IMR-90 (cell line): ENCODE results near the gene KCTD20. TPM values are rescaled to one million over a fixed set of nuclear protein-coding genes. Genes with fewer than 3 reads are reported as not detected.

Experiments used
- ATAC-seq: fragments of 200-7000 bp; cut with Tn5 transposase; 2 replicates; pipeline ENCODE4 v1.9.1; 2020; ENCODE audit warnings: low read depth, mild to moderate bottlenecking, moderate library complexity
- BruUV-seq: library from RNA; stranded (reverse); fragments of 400-500 nt; replicated peaks from 2 replicates; lab custom pipeline; 2021; lab: Mats Ljungman, UMichigan
- CTCF ChIA-PET: fragments of 300-600 bp; formaldehyde crosslinking; extraction: SDS; loops from one replicate; lab custom pipeline; 2021; ENCODE audit warnings: antibody characterized with exemption; lab: Yijun Ruan, JAX
- POLR2A ChIA-PET: fragments of 300-600 bp; sonication (Branson Sonifier 250); formaldehyde crosslinking; loops from one replicate; lab custom pipeline; 2022; ENCODE audit warnings: antibody characterized with exemption; ENCODE audit not compliant: unreplicated experiment; lab: Charles Lee
- DNase-seq: peaks from one replicate; pipeline ENCODE4 v3.0.0; 2013
- H2AFZ ChIP-seq: replicated peaks from 2 replicates; pipeline ENCODE3; 2013; ENCODE audit warnings: low read length, mild to moderate bottlenecking; ENCODE audit not compliant: poor library complexity
- H2AK5ac ChIP-seq: 2 replicates; pipeline ENCODE4 v1.6.1; 2013; ENCODE audit warnings: low read depth, low read length, inconsistent platforms
- H2AK9ac ChIP-seq: replicated peaks from 2 replicates; pipeline ENCODE3; 2013; ENCODE audit warnings: mild to moderate bottlenecking, low read depth, low read length, moderate library complexity; ENCODE audit not compliant: poor library complexity
- H2BK120ac ChIP-seq: 2 replicates; pipeline ENCODE4 v1.6.1; 2013; ENCODE audit warnings: low read depth, low read length, inconsistent platforms
- H2BK15ac ChIP-seq: 3 replicates; pipeline ENCODE4 v1.6.1; 2013; ENCODE audit warnings: low read depth, low read length, inconsistent platforms
- H2BK20ac ChIP-seq: 2 replicates; pipeline ENCODE4 v1.6.1; 2013; ENCODE audit warnings: low read depth, mild to moderate bottlenecking, inconsistent platforms, low read length, moderate library complexity
- H2BK5ac ChIP-seq: 2 replicates; pipeline ENCODE4 v1.6.1; 2013; ENCODE audit warnings: mild to moderate bottlenecking, low read depth, low read length, inconsistent platforms; ENCODE audit not compliant: poor library complexity, severe bottlenecking
- H3K14ac ChIP-seq: replicated peaks from 2 replicates; pipeline ENCODE4 v1.6.1; 2013; ENCODE audit warnings: low read depth, low read length, inconsistent platforms
- H3K18ac ChIP-seq: 2 replicates; pipeline ENCODE4 v1.6.1; 2013; ENCODE audit warnings: low read depth, low read length, control low read depth
- H3K23ac ChIP-seq: 2 replicates; pipeline ENCODE4 v1.6.1; 2013; ENCODE audit warnings: low read depth, low read length, inconsistent platforms
- H3K27ac ChIP-seq: 2 replicates; pipeline ENCODE4 v1.5.1; 2013; ENCODE audit warnings: mild to moderate bottlenecking, control low read depth, low read length; ENCODE audit not compliant: insufficient read depth
- H3K27me3 ChIP-seq: 2 replicates; pipeline ENCODE4 v1.6.1; 2013; ENCODE audit warnings: low read length; ENCODE audit not compliant: control insufficient read depth, insufficient read depth
- H3K36me3 ChIP-seq: 2 replicates; pipeline ENCODE4 v1.6.1; 2013; ENCODE audit warnings: low read length, mixed read lengths; ENCODE audit not compliant: control insufficient read depth, insufficient read depth
- H3K4ac ChIP-seq: 2 replicates; pipeline ENCODE4 v1.6.1; 2013; ENCODE audit warnings: low read depth, low read length, inconsistent platforms
- H3K4me1 ChIP-seq: 2 replicates; pipeline ENCODE4 v1.6.1; 2013; ENCODE audit warnings: low read length, mixed read lengths; ENCODE audit not compliant: control insufficient read depth, insufficient read depth
- H3K4me2 ChIP-seq: 2 replicates; pipeline ENCODE4 v1.6.1; 2013; ENCODE audit warnings: low read depth, mild to moderate bottlenecking, control low read depth, low read length, moderate library complexity
- H3K4me3 ChIP-seq: 2 replicates; pipeline ENCODE4 v1.5.1; 2013; ENCODE audit warnings: low read depth, mild to moderate bottlenecking, control low read depth, low read length, moderate library complexity; ENCODE audit not compliant: insufficient read depth
- H3K56ac ChIP-seq: 2 replicates; pipeline ENCODE4 v1.6.1; 2013; ENCODE audit warnings: low read length, inconsistent platforms; ENCODE audit not compliant: insufficient read depth; ENCODE audit errors: extremely low read depth
- H3K79me1 ChIP-seq, 2 experiments: 2 replicates each; pipeline ENCODE4 v1.6.1; 2013; ENCODE audit warnings: low read length in 2 of 2, inconsistent platforms in 1 of 2, low read depth in 1 of 2
- H3K9ac ChIP-seq: 2 replicates; pipeline ENCODE4 v1.6.1; 2013; ENCODE audit warnings: low read depth, low read length, control low read depth
- H3K9me1 ChIP-seq: 2 replicates; pipeline ENCODE4 v1.6.1; 2013; ENCODE audit warnings: low read length, inconsistent platforms; ENCODE audit not compliant: insufficient read depth
- H3K9me3 ChIP-seq: 2 replicates; pipeline ENCODE4 v1.6.1; 2013; ENCODE audit warnings: low read length; ENCODE audit not compliant: control insufficient read depth, insufficient read depth
- H4K20me1 ChIP-seq: 2 replicates; pipeline ENCODE4 v1.6.1; 2013; ENCODE audit warnings: low read length, inconsistent platforms; ENCODE audit not compliant: insufficient read depth
- H4K5ac ChIP-seq: 2 replicates; pipeline ENCODE4 v1.6.1; 2013; ENCODE audit warnings: mild to moderate bottlenecking, low read depth, low read length, control low read depth
- H4K8ac ChIP-seq, 2 experiments: 2 replicates each; pipeline ENCODE4 v1.6.1; 2013; ENCODE audit warnings: low read depth in 2 of 2, low read length in 2 of 2, control low read depth in 1 of 2, inconsistent platforms in 1 of 2
- H4K91ac ChIP-seq: 2 replicates; pipeline ENCODE4 v1.6.1; 2013; ENCODE audit warnings: low read depth, low read length, inconsistent platforms; ENCODE audit not compliant: insufficient read depth
- BHLHE40 ChIP-seq: fragments of 150-350 bp; IDR thresholded peaks from 2 replicates; pipeline ENCODE4 v1.6.1; 2016; ENCODE audit warnings: mild to moderate bottlenecking, low read depth, low read length
- CEBPB ChIP-seq: IDR thresholded peaks from 2 replicates; pipeline ENCODE4 v1.6.1; 2012; ENCODE audit warnings: low read depth, low read length, improper control_type of control experiment
- CTCF ChIP-seq: conservative IDR thresholded peaks from 2 replicates; pipeline ENCODE4 v1.5.1; 2012; ENCODE audit warnings: mild to moderate bottlenecking, low read depth, low read length, improper control_type of control experiment
- ELK1 ChIP-seq: fragments of 150-350 bp; IDR thresholded peaks from 2 replicates; pipeline ENCODE4 v1.6.1; 2016; ENCODE audit warnings: low read depth, mild to moderate bottlenecking, low read length, moderate library complexity, borderline replicate concordance
- FOS ChIP-seq: fragments of 150-350 bp; IDR thresholded peaks from 2 replicates; pipeline ENCODE4 v1.6.1; 2016; ENCODE audit warnings: low read depth, low read length
- MAZ ChIP-seq: IDR thresholded peaks from 2 replicates; pipeline ENCODE4 v1.6.1; 2012; ENCODE audit warnings: low read depth, mild to moderate bottlenecking, low read length, improper control_type of control experiment, moderate library complexity, borderline replicate concordance
- MXI1 ChIP-seq: IDR thresholded peaks from 2 replicates; pipeline ENCODE4 v1.6.1; 2012; ENCODE audit warnings: low read depth, mild to moderate bottlenecking, low read length, moderate library complexity, borderline replicate concordance
- NFE2L2 ChIP-seq: fragments of 150-350 bp; IDR thresholded peaks from 2 replicates; pipeline ENCODE4 v1.6.1; 2016; ENCODE audit warnings: low read depth, mild to moderate bottlenecking, low read length
- POLR2A ChIP-seq: IDR thresholded peaks from 2 replicates; pipeline ENCODE4 v1.6.1; 2012; ENCODE audit warnings: mild to moderate bottlenecking, low read depth, low read length
- RAD21 ChIP-seq: IDR thresholded peaks from 2 replicates; pipeline ENCODE4 v1.6.1; 2012; ENCODE audit warnings: low read length, improper control_type of control experiment
- RCOR1 ChIP-seq: IDR thresholded peaks from 2 replicates; pipeline ENCODE4 v1.6.1; 2012; ENCODE audit warnings: mild to moderate bottlenecking, low read length, improper control_type of control experiment; ENCODE audit not compliant: insufficient replicate concordance
- dilution Hi-C: fragments of 300-500 bp; cut with HindIII; formaldehyde crosslinking; loops from one replicate; pipeline ENCODE4 v1.14.3; 2018; ENCODE audit warnings: low sequenced_read_pairs; ENCODE audit not compliant: unreplicated experiment
- in situ Hi-C: fragments of 300-500 bp; cut with MboI; formaldehyde crosslinking; loops from 3 replicates; pipeline ENCODE4 v1.14.3; 2019; ENCODE audit warnings: low sequenced_read_pairs, inconsistent platforms, mixed read lengths
- intact Hi-C: fragments of 100-400 bp; cut with micrococcal nuclease; formaldehyde crosslinking; loops from 2 replicates; pipeline ENCODE4 v1.10.0; 2022
- polyA plus RNA-seq, 3 experiments: library from polyadenylated mRNA; depleted of rRNA; stranded (reverse); fragments of >200 nt; gene quantifications; 2 replicates each; pipeline ENCODE4 v1.2.3, GENCODE V29; 2012; ENCODE audit warnings: low replicate concordance in 1 of 3
- total RNA-seq: library from RNA; depleted of rRNA; stranded (reverse); fragments of >200 nt; gene quantifications from 2 replicates; pipeline ENCODE4 v1.2.3, GENCODE V29; 2012
- TF ChIP-seq, protein P1 (sequence below): fragments of 150-350 bp; IDR thresholded peaks from 2 replicates; pipeline ENCODE4 v1.6.1; 2017; ENCODE audit warnings: mild to moderate bottlenecking, antibody characterized with exemption, low read length, low read depth

KCTD20 gene
- total and polyA plus RNA-seq, 2 of the 4 experiments (the other 2 are of a cell fraction) = 55.4 to 150 TPM

DNA sequence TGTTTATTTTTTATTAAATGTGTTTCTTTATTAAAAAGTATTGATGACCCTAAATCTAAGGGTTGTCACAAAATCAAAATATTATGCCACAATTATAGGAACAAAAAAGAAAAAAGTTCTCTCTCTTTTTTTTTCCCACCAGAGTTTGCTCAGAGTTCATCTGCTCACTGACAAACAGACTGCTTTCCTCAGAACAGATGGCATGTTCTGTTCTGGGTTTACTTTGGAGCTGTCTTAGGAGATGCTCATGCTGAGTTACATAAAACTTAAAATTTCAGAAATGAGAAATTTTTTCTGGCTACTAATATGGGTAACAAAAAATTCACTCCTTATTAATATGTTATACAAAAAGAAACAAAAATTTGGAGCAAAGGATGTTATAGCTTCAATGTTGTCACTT, 74.2 kb downstream of the KCTD20 start:
- Histone ChIP-seq H3K9me1 (peaks cover 7% of the 10 kb centered on the region; the same call in 1 of the 2 replicates), H2AK5ac (no peak overlapping the region), H3K4me3 (no peak overlapping the region), H2BK20ac (no peak overlapping the region), H3K27ac (no peak overlapping the region), H3K4me1 (no peaks in the 10 kb centered on the region), H3K4me2 (no peak overlapping the region), H3K18ac (no peak overlapping the region), H4K8ac (no peak overlapping the region), H3K56ac (no peak overlapping the region), H4K91ac (no peak overlapping the region), H3K14ac (no peak overlapping the region), H3K9me3 (no peaks in the 10 kb centered on the region), H2AK9ac (no peak overlapping the region), H3K79me1 (peaks cover 3 to 8% of the 10 kb centered on the region in 2 experiments; a peak in 2 of 4 replicates), H4K20me1 (no peaks in the 10 kb centered on the region), H3K27me3 (no peaks in the 10 kb centered on the region), H4K5ac (no peak overlapping the region), H2BK15ac (no peak overlapping the region), H2BK5ac (no peak overlapping the region), H2BK120ac (no peak overlapping the region), H3K9ac (no peak overlapping the region), H3K4ac (no peak overlapping the region), H2AFZ (no peak overlapping the region), H3K23ac (no peak overlapping the region), H3K36me3 (peaks cover 17% of the 10 kb centered on the region)
- no peak for TF ChIP-seq RAD21
- TF ChIP-seq BHLHE40 = no peak
- no peak for TF ChIP-seq CEBPB
- TF ChIP-seq, protein P1, sequence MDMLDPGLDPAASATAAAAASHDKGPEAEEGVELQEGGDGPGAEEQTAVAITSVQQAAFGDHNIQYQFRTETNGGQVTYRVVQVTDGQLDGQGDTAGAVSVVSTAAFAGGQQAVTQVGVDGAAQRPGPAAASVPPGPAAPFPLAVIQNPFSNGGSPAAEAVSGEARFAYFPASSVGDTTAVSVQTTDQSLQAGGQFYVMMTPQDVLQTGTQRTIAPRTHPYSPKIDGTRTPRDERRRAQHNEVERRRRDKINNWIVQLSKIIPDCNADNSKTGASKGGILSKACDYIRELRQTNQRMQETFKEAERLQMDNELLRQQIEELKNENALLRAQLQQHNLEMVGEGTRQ = no peak
- TF ChIP-seq MXI1 = no peak
- no peak for TF ChIP-seq RCOR1
- TF ChIP-seq POLR2A = no peak
- no peak for TF ChIP-seq NFE2L2
- no peak for TF ChIP-seq MAZ
- TF ChIP-seq ELK1 = no peak
- no peak for TF ChIP-seq CTCF
- no peak for TF ChIP-seq FOS
- ChIA-PET CTCF (no interaction called here), POLR2A (no interaction called here)
- dilution Hi-C loops = no loop called here
- BruUV-seq = no TSS peak
- in situ Hi-C loops = no loop called here
- ATAC-seq (no peak), DNase-seq (no peak)
- intact Hi-C loops = no loop called here
